GM12873 (cell line): ENCODE data around the gene AFG1L.
A peak's percentile ranks its signal among the peaks of the same experiment; 100 is the strongest.

Experiments
- CTCF ChIP-seq: IDR thresholded peaks from 2 replicates; pipeline ENCODE4 v1.5.1; 2012; ENCODE audit warnings: low read depth, mild to moderate bottlenecking, moderate library complexity, low read length, control low read depth; ENCODE audit not compliant: insufficient read depth; ENCODE audit errors: missing control alignments

The AFG1L gene

GRCh38 chr6:108294727-108295625, at the start of gene AFG1L:
Gene AFG1L (plus strand): TSS chr6:108295054. CDS start chr6:108295080, 26 bp downstream.
- no peak for TF ChIP-seq CTCF

GRCh38 chr6:108247965-108248536, 46.8 kb upstream of the AFG1L start:
- TF ChIP-seq CTCF = no peak

- peak; percentile 36 for TF ChIP-seq CTCF
Observed at GRCh38 chr6:108250240-108250866, 44.5 kb upstream of the AFG1L start.

- TF ChIP-seq CTCF = no peak
Observed at GRCh38 chr6:108251252-108251651, 43.6 kb upstream of the AFG1L start.

GRCh38 chr6:108252055-108252454, 42.8 kb upstream of the AFG1L start:
- no peak for TF ChIP-seq CTCF

GRCh38 chr6:108253241-108253640, 41.6 kb upstream of the AFG1L start:
- no peak for TF ChIP-seq CTCF

GRCh38 chr6:108254433-108255410, 40.1 kb upstream of the AFG1L start:
- no peak for TF ChIP-seq CTCF
